AG08396 (cell line): ENCODE results near the gene VPS13D.

Experiments used
- DNase-seq: peaks from one replicate; pipeline ENCODE4 v3.0.0; 2012; ENCODE audit warnings: low spot score, mixed read lengths

VPS13D gene

GRCh38 chr1:12405325-12406210 lies 175.7 kb downstream of the VPS13D start:
- DNase-seq = no peak

- no peak for DNase-seq
Measured at GRCh38 chr1:12406211-12407021, 176.6 kb downstream of the VPS13D start.

GRCh38 chr1:12407050-12407961 lies 177.5 kb downstream of the VPS13D start:
- DNase-seq = peak; percentile 45

- DNase-seq = no peak
Measured at GRCh38 chr1:12407962-12408454, 178.2 kb downstream of the VPS13D start.

GRCh38 chr1:12408662-12409061 lies 178.8 kb downstream of the VPS13D start:
- DNase-seq = no peak

- DNase-seq = no peak
Measured at GRCh38 chr1:12409681-12410080, 179.9 kb downstream of the VPS13D start.

- no peak for DNase-seq
Measured at GRCh38 chr1:12410351-12410750, 180.5 kb downstream of the VPS13D start.

GRCh38 chr1:12411098-12411497 lies 181.3 kb downstream of the VPS13D start:
- no peak for DNase-seq

GRCh38 chr1:12411747-12412146 lies 181.9 kb downstream of the VPS13D start:
- DNase-seq = no peak

- DNase-seq = no peak
Measured at GRCh38 chr1:12412439-12412838, 182.6 kb downstream of the VPS13D start.

- no peak for DNase-seq
Measured at GRCh38 chr1:12413664-12414410, 184.0 kb downstream of the VPS13D start.

GRCh38 chr1:12414444-12415018 lies 184.7 kb downstream of the VPS13D start:
- DNase-seq = no peak

GRCh38 chr1:12415038-12415466 lies 185.2 kb downstream of the VPS13D start:
- DNase-seq = peak; percentile 17

GRCh38 chr1:12416101-12416500 lies 186.3 kb downstream of the VPS13D start:
- DNase-seq = no peak

- DNase-seq = no peak
Measured at GRCh38 chr1:12416744-12417143, 186.9 kb downstream of the VPS13D start.

GRCh38 chr1:12417389-12417788 lies 187.6 kb downstream of the VPS13D start:
- no peak for DNase-seq

- no peak for DNase-seq
Measured at GRCh38 chr1:12420171-12420570, 190.3 kb downstream of the VPS13D start.

GRCh38 chr1:12422488-12422887 lies 192.7 kb downstream of the VPS13D start:
- no peak for DNase-seq

- DNase-seq = peak; percentile 20
Measured at GRCh38 chr1:12424087-12424529, 194.3 kb downstream of the VPS13D start.

GRCh38 chr1:12424793-12425192 lies 195.0 kb downstream of the VPS13D start:
- DNase-seq = no peak

- DNase-seq = no peak
Measured at GRCh38 chr1:12426030-12426429, 196.2 kb downstream of the VPS13D start.
